ENCODE measurements around the gene FXYD3.

FXYD3 gene

DNA sequence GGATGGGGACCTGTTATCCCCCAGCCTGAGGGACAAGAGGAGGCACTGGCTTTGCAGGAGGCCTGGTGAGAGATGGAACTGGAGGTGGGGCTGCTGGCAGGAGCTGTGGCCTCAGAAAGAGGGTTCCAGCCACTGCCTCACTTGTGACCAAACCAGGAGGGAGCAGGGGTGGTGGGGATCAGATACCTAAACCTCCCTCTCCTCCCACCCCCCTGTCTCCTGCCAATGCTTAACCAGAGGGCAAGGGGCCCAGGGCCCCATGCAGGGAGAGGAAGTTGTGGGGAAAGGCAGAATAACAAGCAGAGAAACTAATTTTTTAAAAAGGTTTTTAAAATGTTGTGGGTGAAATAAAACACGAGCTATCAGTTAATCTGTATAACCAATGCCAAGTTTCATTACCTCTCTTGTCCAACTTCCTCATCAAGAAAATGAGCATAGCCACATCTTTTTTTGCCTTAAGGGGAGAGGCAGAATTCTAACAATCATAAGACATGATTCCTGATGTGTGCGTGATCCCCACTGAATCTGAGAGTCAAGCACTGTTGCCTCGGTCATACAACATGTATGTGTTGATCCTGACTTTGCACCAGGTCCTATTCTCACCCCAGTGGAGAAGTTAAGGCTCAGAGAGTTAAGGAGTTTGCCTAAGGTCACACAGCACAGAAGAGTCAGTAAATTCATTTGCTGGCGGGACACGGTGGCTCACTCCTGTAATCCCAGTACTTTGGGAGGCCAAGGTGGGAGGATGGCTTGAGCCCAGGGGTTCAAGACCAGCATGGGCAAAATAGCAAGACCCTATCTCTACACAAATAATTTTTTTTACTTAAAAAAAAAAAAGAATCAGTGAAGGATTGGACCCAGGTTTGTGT, 51.9 kb downstream of the FXYD3 start:
- H3K4me3 ChIP-seq (ENCODE audit: low read depth, low read length): no peak overlapping the region
- TF ChIP-seq, protein P1, sequence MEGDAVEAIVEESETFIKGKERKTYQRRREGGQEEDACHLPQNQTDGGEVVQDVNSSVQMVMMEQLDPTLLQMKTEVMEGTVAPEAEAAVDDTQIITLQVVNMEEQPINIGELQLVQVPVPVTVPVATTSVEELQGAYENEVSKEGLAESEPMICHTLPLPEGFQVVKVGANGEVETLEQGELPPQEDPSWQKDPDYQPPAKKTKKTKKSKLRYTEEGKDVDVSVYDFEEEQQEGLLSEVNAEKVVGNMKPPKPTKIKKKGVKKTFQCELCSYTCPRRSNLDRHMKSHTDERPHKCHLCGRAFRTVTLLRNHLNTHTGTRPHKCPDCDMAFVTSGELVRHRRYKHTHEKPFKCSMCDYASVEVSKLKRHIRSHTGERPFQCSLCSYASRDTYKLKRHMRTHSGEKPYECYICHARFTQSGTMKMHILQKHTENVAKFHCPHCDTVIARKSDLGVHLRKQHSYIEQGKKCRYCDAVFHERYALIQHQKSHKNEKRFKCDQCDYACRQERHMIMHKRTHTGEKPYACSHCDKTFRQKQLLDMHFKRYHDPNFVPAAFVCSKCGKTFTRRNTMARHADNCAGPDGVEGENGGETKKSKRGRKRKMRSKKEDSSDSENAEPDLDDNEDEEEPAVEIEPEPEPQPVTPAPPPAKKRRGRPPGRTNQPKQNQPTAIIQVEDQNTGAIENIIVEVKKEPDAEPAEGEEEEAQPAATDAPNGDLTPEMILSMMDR (IDR thresholded peaks at IDR 0.05; ENCODE audit: control insufficient read depth, extremely low read depth, insufficient read depth): no peak
- DNase-seq (ENCODE audit: low read depth): no peak

- H3K4me3 ChIP-seq (ENCODE audit: low read depth, low read length): no peak overlapping the region
- no peak for DNase-seq (ENCODE audit: low read depth)
- TF ChIP-seq, protein P1 (IDR thresholded peaks at IDR 0.05; ENCODE audit: control insufficient read depth, extremely low read depth, insufficient read depth): no peak
Observed at GRCh38 chr19:35168196-35168595, 52.6 kb downstream of the FXYD3 start.

DNA sequence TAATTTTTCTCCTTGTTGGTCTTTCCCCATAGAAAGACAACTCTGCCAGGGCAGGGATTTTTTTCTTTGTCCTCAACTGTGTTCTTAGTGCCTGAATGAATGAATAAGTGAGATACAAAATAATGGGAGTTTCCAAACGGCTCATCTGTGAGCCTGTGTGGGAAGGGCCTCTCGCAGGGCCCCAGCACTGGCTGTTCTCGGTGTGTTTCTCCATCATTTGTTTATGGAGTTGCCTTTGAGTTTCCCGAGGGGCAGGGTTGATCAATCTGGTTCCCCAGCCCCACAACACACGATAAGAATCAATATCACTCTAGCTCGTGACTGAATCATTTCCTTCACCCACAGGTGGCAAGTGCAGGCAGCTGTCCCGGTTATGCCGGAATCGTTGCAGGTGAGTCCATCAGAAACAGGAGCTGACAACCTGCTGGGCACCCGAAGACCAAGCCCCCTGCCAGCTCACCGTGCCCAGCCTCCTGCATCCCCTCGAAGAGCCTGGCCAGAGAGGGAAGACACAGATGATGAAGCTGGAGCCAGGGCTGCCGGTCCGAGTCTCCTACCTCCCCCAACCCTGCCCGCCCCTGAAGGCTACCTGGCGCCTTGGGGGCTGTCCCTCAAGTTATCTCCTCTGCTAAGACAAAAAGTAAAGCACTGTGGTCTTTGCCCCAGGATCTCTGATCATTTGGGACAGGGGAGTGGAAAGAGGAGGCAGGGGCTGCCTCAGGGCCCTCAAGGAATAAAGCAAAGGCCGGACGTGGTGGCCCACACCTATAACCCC, 53.8 kb downstream of the FXYD3 start:
- H3K4me3 ChIP-seq (ENCODE audit: low read depth, low read length): no peak overlapping the region
- DNase-seq (ENCODE audit: low read depth): no peak
- TF ChIP-seq, protein P1 (IDR thresholded peaks at IDR 0.05; ENCODE audit: control insufficient read depth, extremely low read depth, insufficient read depth): no peak

DNA sequence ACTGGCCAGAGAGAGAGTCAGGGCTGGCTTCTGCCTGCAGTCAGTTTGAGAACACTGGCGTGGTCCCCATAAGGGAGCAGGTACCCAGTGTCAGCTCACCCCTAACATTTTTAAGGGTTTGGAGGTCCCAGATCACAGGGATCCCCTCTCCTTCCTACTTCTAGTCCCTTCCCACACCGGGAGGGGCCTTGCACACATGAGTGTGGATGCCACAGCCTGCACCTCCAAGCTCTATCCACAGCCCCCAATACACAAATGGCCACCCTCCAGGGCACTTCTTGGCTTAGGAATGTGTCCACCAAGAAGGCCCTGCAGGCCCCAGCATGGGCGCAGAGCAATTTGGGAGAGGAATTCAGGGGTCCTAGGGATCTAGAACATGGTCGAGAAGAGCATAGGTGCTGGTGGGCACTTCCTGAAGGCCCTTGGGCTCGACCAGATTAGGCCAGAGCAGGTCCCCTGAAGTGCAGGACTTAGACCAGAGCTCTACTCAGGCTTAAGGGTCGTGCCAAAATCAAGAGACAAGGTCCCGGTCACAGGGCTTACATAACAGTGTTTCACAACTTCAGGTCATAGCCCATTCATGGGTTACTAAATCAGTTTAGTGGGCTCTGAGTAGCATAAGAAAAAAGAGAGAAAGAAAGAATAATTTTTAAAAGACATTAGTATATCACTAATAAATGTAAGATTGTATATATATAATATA, 54.9 kb downstream of the FXYD3 start:
- no peak for DNase-seq (ENCODE audit: low read depth)
- TF ChIP-seq, protein P1 (IDR thresholded peaks at IDR 0.05; ENCODE audit: control insufficient read depth, extremely low read depth, insufficient read depth): no peak
- H3K4me3 ChIP-seq (ENCODE audit: low read depth, low read length): no peak overlapping the region

DNA sequence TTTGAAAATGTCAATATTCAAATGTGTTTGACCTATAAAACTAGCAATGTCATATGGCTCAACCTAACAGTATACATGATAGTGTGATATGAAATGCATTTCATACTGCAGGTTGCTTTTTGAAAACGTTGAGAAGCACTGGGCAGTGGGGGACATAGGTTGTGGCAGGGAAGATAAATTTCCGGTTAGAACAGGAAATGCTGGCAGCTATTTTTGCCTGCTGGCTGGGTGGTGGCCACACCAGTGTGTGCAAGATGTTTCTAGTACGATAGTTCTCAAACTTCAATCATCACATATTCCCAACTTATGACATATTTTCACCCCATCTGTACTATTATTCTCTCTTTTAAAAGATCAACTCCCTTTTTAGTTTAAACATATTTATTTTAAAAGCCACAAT, 56.1 kb downstream of the FXYD3 start:
- DNase-seq (ENCODE audit: low read depth): no peak
- TF ChIP-seq, protein P1 (IDR thresholded peaks at IDR 0.05; ENCODE audit: control insufficient read depth, extremely low read depth, insufficient read depth): no peak
- no peak overlapping the region for H3K4me3 ChIP-seq (ENCODE audit: low read depth, low read length)

Measured in LNCaP clone FGC (cell line).